Ishikawa (cell line): ENCODE measurements around the gene ECE2.

Source experiments
- CEBPB ChIP-seq: IDR thresholded peaks from 2 replicates; pipeline ENCODE4 v1.6.1; 2012
- CREB1 ChIP-seq: IDR thresholded peaks from 2 replicates; pipeline ENCODE4 v1.6.1; 2012; ENCODE audit warnings: low read depth
- EGR1 ChIP-seq: IDR thresholded peaks from 2 replicates; pipeline ENCODE4 v1.6.1; 2012
- EP300 ChIP-seq: IDR thresholded peaks from 2 replicates; pipeline ENCODE4 v1.6.1; 2012; ENCODE audit warnings: borderline replicate concordance
- FOXM1 ChIP-seq: IDR thresholded peaks from 2 replicates; pipeline ENCODE4 v1.6.1; 2012; ENCODE audit warnings: low read depth, borderline replicate concordance
- NFIC ChIP-seq: IDR thresholded peaks from 2 replicates; pipeline ENCODE4 v1.6.1; 2012
- RAD21 ChIP-seq: IDR thresholded peaks from 2 replicates; pipeline ENCODE4 v1.6.1; 2012; ENCODE audit warnings: low read depth
- TAF1 ChIP-seq: IDR thresholded peaks from 2 replicates; pipeline ENCODE4 v1.6.1; 2012; ENCODE audit warnings: low read depth, mild to moderate bottlenecking
- TCF12 ChIP-seq: IDR thresholded peaks from 2 replicates; pipeline ENCODE4 v1.6.1; 2012; ENCODE audit warnings: low read depth
- TEAD4 ChIP-seq: IDR thresholded peaks from 2 replicates; pipeline ENCODE4 v1.6.1; 2012
- USF1 ChIP-seq: IDR thresholded peaks from 2 replicates; pipeline ENCODE4 v1.6.1; 2012
- YY1 ChIP-seq: IDR thresholded peaks from 2 replicates; pipeline ENCODE4 v1.6.1; 2012; ENCODE audit warnings: low read depth
- ZBTB7A ChIP-seq: IDR thresholded peaks from 2 replicates; pipeline ENCODE4 v1.6.1; 2012; ENCODE audit warnings: low read depth
- TF ChIP-seq, protein P1 (sequence below): IDR thresholded peaks from 2 replicates; pipeline ENCODE4 v1.6.1; 2012; ENCODE audit warnings: low read depth, mild to moderate bottlenecking
- TF ChIP-seq, protein P2 (sequence below): IDR thresholded peaks from 2 replicates; pipeline ENCODE4 v1.6.1; 2012

Gene ECE2

GRCh38 chr3:184234224-184234623, 41.6 kb upstream of the ECE2 start:
- TF ChIP-seq TAF1 (no peak), EGR1 (no peak), YY1 (peak; percentile 49; the same call in 1 of the 2 replicates), TCF12 (peak; percentile 49; the same call in 1 of the 2 replicates), CREB1 (no peak), RAD21 (peak; percentile 43; the same call in 1 of the 2 replicates), CEBPB (peak; percentile 33; the same call in 1 of the 2 replicates), NFIC (peak; percentile 95), ZBTB7A (0 out of 2 replicates have a peak, but pooled peaks have one; percentile 51), TEAD4 (peak; percentile 23; the same call in 1 of the 2 replicates), EP300 (peak; percentile 40; the same call in 1 of the 2 replicates), USF1 (0 out of 2 replicates have a peak, but pooled peaks have one; percentile 21)
- TF ChIP-seq, protein P1, sequence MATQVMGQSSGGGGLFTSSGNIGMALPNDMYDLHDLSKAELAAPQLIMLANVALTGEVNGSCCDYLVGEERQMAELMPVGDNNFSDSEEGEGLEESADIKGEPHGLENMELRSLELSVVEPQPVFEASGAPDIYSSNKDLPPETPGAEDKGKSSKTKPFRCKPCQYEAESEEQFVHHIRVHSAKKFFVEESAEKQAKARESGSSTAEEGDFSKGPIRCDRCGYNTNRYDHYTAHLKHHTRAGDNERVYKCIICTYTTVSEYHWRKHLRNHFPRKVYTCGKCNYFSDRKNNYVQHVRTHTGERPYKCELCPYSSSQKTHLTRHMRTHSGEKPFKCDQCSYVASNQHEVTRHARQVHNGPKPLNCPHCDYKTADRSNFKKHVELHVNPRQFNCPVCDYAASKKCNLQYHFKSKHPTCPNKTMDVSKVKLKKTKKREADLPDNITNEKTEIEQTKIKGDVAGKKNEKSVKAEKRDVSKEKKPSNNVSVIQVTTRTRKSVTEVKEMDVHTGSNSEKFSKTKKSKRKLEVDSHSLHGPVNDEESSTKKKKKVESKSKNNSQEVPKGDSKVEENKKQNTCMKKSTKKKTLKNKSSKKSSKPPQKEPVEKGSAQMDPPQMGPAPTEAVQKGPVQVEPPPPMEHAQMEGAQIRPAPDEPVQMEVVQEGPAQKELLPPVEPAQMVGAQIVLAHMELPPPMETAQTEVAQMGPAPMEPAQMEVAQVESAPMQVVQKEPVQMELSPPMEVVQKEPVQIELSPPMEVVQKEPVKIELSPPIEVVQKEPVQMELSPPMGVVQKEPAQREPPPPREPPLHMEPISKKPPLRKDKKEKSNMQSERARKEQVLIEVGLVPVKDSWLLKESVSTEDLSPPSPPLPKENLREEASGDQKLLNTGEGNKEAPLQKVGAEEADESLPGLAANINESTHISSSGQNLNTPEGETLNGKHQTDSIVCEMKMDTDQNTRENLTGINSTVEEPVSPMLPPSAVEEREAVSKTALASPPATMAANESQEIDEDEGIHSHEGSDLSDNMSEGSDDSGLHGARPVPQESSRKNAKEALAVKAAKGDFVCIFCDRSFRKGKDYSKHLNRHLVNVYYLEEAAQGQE: no peak
- TF ChIP-seq, protein P2, sequence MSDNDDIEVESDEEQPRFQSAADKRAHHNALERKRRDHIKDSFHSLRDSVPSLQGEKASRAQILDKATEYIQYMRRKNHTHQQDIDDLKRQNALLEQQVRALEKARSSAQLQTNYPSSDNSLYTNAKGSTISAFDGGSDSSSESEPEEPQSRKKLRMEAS: peak; percentile 68

DNA sequence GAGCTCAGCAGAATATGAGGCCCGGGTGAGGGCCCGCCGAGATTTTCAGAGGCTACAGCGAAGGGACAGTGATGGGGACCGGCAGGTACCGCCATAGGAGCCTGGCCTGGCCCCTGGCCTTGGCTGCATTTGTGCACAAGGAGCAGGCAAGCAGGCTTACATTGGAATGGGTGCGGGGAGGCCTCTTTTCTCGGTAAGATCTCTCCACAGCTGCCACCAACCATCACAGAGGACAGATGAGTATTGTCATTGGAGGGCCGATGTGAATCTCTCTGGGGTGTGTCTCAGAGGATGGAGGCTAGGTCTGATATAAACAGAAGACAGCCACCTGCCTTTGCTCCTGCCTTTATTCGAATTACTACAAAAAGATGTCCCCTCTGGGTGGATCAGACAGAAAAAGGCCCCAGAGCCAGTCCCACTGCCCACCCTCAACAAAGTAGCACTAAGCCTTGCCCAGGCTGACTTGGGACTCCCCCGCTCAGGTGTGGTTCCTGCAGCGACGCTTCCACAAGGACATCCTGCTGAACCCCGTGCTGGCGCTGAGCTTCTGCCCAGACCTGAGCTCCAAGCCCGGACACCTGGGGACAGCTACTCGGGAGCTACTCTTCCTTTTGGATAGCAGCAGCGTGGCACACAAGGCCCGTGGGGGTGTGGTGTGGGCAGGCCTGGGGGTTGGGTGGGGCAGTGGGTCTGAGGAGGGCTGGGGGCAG, 41.0 kb upstream of the ECE2 start:
- TF ChIP-seq YY1: no peak
- no peak for TF ChIP-seq NFIC
- TF ChIP-seq, protein P2: no peak
- TF ChIP-seq RAD21: no peak
- TF ChIP-seq CREB1: no peak
- TF ChIP-seq TAF1: no peak
- no peak for TF ChIP-seq TCF12
- no peak for TF ChIP-seq CEBPB
- TF ChIP-seq EP300: no peak
- TF ChIP-seq FOXM1: no peak
- TF ChIP-seq, protein P1: no peak
- TF ChIP-seq ZBTB7A: no peak
- TF ChIP-seq EGR1: no peak
- no peak for TF ChIP-seq USF1
- no peak for TF ChIP-seq TEAD4

GRCh38 chr3:184235381-184236032, 40.3 kb upstream of the ECE2 start:
- TF ChIP-seq, protein P1: no peak
- TF ChIP-seq TAF1: no peak
- no peak for TF ChIP-seq EP300
- TF ChIP-seq NFIC: no peak

DNA sequence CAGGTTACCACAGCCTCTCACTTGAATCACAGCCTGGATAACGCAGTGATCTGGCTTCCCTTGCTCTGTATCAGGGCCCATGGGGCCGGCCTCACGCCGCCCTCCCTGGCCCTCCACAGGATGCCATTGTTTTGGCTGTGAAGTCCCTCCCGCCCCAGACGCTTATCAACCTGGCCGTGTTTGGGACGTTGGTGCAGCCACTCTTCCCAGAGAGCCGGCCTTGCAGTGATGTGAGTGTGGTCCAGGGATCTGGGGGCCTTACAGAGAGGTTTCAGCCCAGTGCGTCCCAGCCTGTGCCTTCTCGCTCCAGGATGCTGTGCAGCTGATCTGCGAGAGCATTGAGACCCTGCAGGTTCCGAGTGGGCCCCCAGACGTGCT, 39.8 kb upstream of the ECE2 start:
- no peak for TF ChIP-seq EGR1
- no peak for TF ChIP-seq CEBPB
- TF ChIP-seq, protein P1: no peak
- no peak for TF ChIP-seq EP300
